ENCODE results near the gene PTOV1.

PTOV1 gene

DNA sequence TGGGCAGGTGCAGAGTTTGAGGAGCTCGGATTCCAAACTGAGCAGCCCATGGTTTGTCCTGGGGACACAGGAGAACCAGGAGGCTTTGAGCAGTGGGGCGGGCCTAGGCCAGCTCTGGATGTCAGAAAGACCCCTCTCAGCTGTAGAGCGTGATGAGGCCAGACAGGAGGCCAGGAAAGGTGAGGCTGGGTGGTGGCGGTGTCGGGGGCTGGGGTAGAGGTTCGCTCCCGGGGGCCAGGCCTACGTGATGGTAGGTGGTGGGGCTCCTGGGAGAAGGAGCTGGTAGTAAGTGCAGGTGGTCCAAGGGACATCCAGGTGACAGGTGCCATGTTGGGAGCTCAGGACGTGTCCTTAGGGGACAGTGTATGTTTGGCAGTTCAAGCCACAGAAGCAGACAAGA is 13.5 kb upstream of the PTOV1 start:
- Histone ChIP-seq H3K36me3 (ENCODE audit: control insufficient read depth, insufficient read depth, low read length) (peaks cover 43% of the 10 kb centered on the region), H3K27me3 (replicated peaks; ENCODE audit: control insufficient read depth, insufficient read depth, low read length) (no peaks in the 10 kb centered on the region), H3K4me3 (replicated peaks; ENCODE audit: low read depth, low read length) (no peak overlapping the region)
- no peak for DNase-seq (ENCODE audit: extremely low read depth, insufficient read length)
- TF ChIP-seq, protein P1, sequence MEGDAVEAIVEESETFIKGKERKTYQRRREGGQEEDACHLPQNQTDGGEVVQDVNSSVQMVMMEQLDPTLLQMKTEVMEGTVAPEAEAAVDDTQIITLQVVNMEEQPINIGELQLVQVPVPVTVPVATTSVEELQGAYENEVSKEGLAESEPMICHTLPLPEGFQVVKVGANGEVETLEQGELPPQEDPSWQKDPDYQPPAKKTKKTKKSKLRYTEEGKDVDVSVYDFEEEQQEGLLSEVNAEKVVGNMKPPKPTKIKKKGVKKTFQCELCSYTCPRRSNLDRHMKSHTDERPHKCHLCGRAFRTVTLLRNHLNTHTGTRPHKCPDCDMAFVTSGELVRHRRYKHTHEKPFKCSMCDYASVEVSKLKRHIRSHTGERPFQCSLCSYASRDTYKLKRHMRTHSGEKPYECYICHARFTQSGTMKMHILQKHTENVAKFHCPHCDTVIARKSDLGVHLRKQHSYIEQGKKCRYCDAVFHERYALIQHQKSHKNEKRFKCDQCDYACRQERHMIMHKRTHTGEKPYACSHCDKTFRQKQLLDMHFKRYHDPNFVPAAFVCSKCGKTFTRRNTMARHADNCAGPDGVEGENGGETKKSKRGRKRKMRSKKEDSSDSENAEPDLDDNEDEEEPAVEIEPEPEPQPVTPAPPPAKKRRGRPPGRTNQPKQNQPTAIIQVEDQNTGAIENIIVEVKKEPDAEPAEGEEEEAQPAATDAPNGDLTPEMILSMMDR (IDR thresholded peaks at IDR 0.05; ENCODE audit: insufficient read depth, low read length, poor library complexity, severe bottlenecking): no peak

DNA sequence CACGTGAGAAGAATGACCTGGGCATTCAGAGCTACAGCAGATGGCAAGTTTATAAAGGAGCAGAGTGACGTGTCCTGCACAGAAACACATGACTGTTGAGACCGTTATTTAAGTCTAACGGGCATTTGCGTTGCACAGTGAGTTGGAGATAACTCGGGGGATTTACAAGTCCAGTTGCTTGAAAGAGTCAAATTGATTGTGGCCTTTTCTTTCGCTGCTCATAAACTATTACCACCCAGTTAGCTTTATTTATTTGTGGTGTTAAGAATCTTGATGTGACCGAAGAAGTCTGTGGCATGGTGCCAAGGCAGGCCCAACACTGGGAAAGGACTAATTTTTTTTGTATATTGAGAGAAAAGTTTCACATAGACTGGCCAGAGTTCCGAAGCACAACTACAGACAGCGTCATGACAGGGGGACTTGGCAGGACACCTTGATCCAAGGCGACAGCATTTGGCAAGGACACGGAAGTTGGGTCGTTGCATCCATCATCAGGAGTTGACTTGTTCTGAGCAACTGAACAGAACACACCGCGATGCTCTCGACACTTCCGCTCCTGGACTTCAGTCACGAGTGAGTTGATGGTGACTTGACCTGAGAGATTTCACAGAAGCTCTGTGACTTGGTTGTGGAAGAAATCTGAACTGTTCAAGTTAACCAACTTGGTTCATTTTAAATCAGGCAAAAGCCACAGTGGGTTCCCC is 11.9 kb upstream of the PTOV1 start:
- Histone ChIP-seq H3K27me3 (replicated peaks; ENCODE audit: control insufficient read depth, insufficient read depth, low read length) (no peaks in the 10 kb centered on the region), H3K36me3 (ENCODE audit: control insufficient read depth, insufficient read depth, low read length) (peaks cover 32% of the 10 kb centered on the region), H3K4me3 (replicated peaks; ENCODE audit: low read depth, low read length) (no peak overlapping the region)
- no peak for DNase-seq (ENCODE audit: extremely low read depth, insufficient read length)
- TF ChIP-seq, protein P1 (IDR thresholded peaks at IDR 0.05; ENCODE audit: insufficient read depth, low read length, poor library complexity, severe bottlenecking): no peak

DNA sequence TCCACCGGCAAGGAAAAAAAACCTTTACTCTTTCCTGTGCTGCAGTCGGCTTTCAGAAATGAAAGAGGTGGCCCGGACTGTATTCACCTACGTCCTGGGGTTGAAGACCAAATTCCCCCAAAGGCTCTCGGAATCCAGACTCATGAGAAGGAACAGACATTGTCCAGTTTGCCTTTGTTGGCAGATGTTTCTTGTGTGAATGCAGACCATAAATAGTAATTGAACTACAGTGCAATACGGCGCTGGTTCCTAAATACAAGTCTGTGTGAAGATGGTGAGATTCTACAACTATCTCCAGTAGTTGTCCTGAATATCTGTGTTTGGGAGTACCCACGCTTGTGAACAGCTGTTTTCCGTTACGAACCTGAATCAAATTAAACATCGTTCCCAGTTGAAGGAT is 11.2 kb upstream of the PTOV1 start:
- Histone ChIP-seq H3K4me3 (replicated peaks; ENCODE audit: low read depth, low read length) (no peak overlapping the region), H3K36me3 (ENCODE audit: control insufficient read depth, insufficient read depth, low read length) (peaks cover 29% of the 10 kb centered on the region), H3K27me3 (replicated peaks; ENCODE audit: control insufficient read depth, insufficient read depth, low read length) (no peaks in the 10 kb centered on the region)
- DNase-seq (ENCODE audit: extremely low read depth, insufficient read length): no peak
- TF ChIP-seq, protein P1 (IDR thresholded peaks at IDR 0.05; ENCODE audit: insufficient read depth, low read length, poor library complexity, severe bottlenecking): no peak

DNA sequence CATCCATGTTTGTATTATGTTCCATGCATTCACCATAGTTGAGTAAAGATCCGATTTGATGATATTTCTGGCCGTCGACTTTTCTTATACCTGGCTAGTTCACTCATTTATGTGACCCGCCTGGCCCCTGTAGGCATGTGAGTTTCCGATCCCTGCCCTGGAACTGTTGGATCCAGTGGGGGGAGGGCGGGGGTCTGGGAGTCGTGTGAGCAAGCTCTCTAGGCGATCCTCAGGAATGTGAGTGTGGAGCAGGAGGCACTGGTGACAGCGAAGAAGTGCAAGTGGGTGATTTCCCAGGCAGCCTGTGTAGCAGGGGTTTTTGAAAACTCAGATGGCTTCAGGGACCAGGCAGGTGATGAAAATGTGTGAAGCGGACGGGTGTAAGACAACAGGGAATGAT is 10.6 kb upstream of the PTOV1 start:
- TF ChIP-seq, protein P1 (IDR thresholded peaks at IDR 0.05; ENCODE audit: insufficient read depth, low read length, poor library complexity, severe bottlenecking): no peak
- Histone ChIP-seq H3K4me3 (replicated peaks; ENCODE audit: low read depth, low read length) (no peak overlapping the region), H3K36me3 (ENCODE audit: control insufficient read depth, insufficient read depth, low read length) (peaks cover 23% of the 10 kb centered on the region), H3K27me3 (replicated peaks; ENCODE audit: control insufficient read depth, insufficient read depth, low read length) (no peaks in the 10 kb centered on the region)
- DNase-seq (ENCODE audit: extremely low read depth, insufficient read length): no peak

DNA sequence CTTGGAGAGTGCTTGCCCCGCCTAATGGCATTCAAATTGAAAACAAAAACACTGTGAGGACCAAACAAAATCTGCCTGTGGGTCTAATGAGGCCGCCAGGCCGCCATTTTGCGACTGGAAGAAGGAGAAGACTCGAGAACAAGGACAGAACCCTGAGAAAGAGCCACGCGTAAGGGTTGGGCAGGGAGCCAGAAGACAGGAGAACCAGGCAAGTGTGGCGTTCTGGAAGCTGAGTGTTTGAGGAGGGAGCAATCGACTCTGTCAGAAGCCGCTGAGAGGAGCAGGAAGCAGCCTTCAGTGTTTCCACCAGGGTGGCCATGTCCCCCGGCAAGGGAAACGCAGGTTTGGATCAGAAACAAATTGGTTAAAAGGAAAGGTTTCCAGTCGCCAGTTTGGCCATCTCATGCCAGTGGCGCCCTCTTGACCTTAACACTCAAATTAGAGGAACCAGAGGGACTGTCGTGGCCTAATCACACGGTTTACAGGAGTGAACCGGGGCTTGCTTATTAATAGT is 10.2 kb upstream of the PTOV1 start:
- H3K36me3 ChIP-seq (ENCODE audit: control insufficient read depth, insufficient read depth, low read length): peaks cover 21% of the 10 kb centered on the region
- H3K4me3 ChIP-seq (replicated peaks; ENCODE audit: low read depth, low read length): no peak overlapping the region
- TF ChIP-seq, protein P1 (IDR thresholded peaks at IDR 0.05; ENCODE audit: insufficient read depth, low read length, poor library complexity, severe bottlenecking): no peak
- no peak for DNase-seq (ENCODE audit: extremely low read depth, insufficient read length)
- no peaks in the 10 kb centered on the region for H3K27me3 ChIP-seq (replicated peaks; ENCODE audit: control insufficient read depth, insufficient read depth, low read length)
